Neutrophil (primary cell): ENCODE data around the gene EYS.

Experiments
- H3K27ac ChIP-seq: fragments of 200-600 bp; sonication (generic); 2 replicates; pipeline ENCODE4 v1.5.1; 2016; ENCODE audit warnings: mild to moderate bottlenecking, moderate library complexity
- H3K27me3 ChIP-seq: fragments of 200-600 bp; sonication (generic); 2 replicates; pipeline ENCODE4 v1.6.0; 2016; ENCODE audit warnings: mild to moderate bottlenecking
- H3K36me3 ChIP-seq: fragments of 200-600 bp; sonication (generic); 2 replicates; pipeline ENCODE4 v1.5.1; 2017
- H3K4me1 ChIP-seq, 2 experiments: fragments of 200-600 bp in 1 of 2; sonication (generic) in 1 of 2; 1 replicate in 1 of 2; 2 replicates in 1 of 2; pipeline versions ENCODE4 v1.5.1 to v1.6.1; 2013 to 2016; ENCODE audit warnings: low read depth in 1 of 2, low read length in 1 of 2, mild to moderate bottlenecking in 1 of 2, moderate library complexity in 1 of 2; ENCODE audit not compliant: control insufficient read depth in 1 of 2, insufficient read depth in 1 of 2
- H3K4me3 ChIP-seq, 2 experiments: fragments of 200-600 bp in 1 of 2; sonication (generic) in 1 of 2; 1 replicate in 1 of 2; 2 replicates in 1 of 2; pipeline ENCODE4 v1.5.1; 2013 to 2016; ENCODE audit warnings: low read depth in 1 of 2, low read length in 1 of 2, mild to moderate bottlenecking in 1 of 2, moderate library complexity in 1 of 2
- H3K9me3 ChIP-seq: fragments of 200-600 bp; sonication (generic); 2 replicates; pipeline ENCODE4 v1.5.1; 2016
- TF ChIP-seq, protein P1 (sequence below): fragments of 200-600 bp; sonication (generic); IDR thresholded peaks from 2 replicates; pipeline ENCODE4 v1.5.1; 2016; ENCODE audit warnings: antibody characterized with exemption

The EYS gene

GRCh38 chr6:63881791-63882190, 1825.2 kb downstream of the EYS start:
- no peaks in the 10 kb centered on the region for H3K27me3 ChIP-seq
- no peaks in the 10 kb centered on the region for H3K36me3 ChIP-seq
- no peak overlapping the region for H3K4me3 ChIP-seq
- H3K27ac ChIP-seq, result no peak overlapping the region
- TF ChIP-seq, protein P1, sequence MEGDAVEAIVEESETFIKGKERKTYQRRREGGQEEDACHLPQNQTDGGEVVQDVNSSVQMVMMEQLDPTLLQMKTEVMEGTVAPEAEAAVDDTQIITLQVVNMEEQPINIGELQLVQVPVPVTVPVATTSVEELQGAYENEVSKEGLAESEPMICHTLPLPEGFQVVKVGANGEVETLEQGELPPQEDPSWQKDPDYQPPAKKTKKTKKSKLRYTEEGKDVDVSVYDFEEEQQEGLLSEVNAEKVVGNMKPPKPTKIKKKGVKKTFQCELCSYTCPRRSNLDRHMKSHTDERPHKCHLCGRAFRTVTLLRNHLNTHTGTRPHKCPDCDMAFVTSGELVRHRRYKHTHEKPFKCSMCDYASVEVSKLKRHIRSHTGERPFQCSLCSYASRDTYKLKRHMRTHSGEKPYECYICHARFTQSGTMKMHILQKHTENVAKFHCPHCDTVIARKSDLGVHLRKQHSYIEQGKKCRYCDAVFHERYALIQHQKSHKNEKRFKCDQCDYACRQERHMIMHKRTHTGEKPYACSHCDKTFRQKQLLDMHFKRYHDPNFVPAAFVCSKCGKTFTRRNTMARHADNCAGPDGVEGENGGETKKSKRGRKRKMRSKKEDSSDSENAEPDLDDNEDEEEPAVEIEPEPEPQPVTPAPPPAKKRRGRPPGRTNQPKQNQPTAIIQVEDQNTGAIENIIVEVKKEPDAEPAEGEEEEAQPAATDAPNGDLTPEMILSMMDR, result no peak
- no peaks in the 10 kb centered on the region for H3K4me1 ChIP-seq
- no peaks in the 10 kb centered on the region for H3K9me3 ChIP-seq

GRCh38 chr6:63872233-63872632, 1834.8 kb downstream of the EYS start:
- no peak overlapping the region for H3K27ac ChIP-seq
- no peaks in the 10 kb centered on the region for H3K36me3 ChIP-seq
- TF ChIP-seq, protein P1, result no peak
- no peak overlapping the region for H3K4me3 ChIP-seq
- no peaks in the 10 kb centered on the region for H3K4me1 ChIP-seq
- H3K27me3 ChIP-seq, result no peaks in the 10 kb centered on the region
- H3K9me3 ChIP-seq, result no peaks in the 10 kb centered on the region

- Histone ChIP-seq H3K4me3 (no peak overlapping the region), H3K27ac (no peak overlapping the region), H3K36me3 (no peaks in the 10 kb centered on the region), H3K9me3 (no peaks in the 10 kb centered on the region), H3K27me3 (no peaks in the 10 kb centered on the region), H3K4me1 (no peaks in the 10 kb centered on the region)
- TF ChIP-seq, protein P1, result no peak
Observed at GRCh38 chr6:63868351-63868750, 1838.7 kb downstream of the EYS start.

- H3K27me3 ChIP-seq, result no peaks in the 10 kb centered on the region
- H3K4me1 ChIP-seq, result peaks cover under 1 to 3% of the 10 kb centered on the region in 2 experiments
- TF ChIP-seq, protein P1, result no peak
- no peaks in the 10 kb centered on the region for H3K9me3 ChIP-seq
- H3K36me3 ChIP-seq, result no peaks in the 10 kb centered on the region
- no peak overlapping the region for H3K4me3 ChIP-seq
- no peak overlapping the region for H3K27ac ChIP-seq
Observed at GRCh38 chr6:63864671-63865318, 1842.2 kb downstream of the EYS start.

GRCh38 chr6:63864061-63864460, 1843.0 kb downstream of the EYS start:
- TF ChIP-seq, protein P1, result no peak
- Histone ChIP-seq H3K27me3 (no peaks in the 10 kb centered on the region), H3K4me3 (no peak overlapping the region), H3K9me3 (no peaks in the 10 kb centered on the region), H3K4me1 (peaks cover 8 to 9% of the 10 kb centered on the region in 2 experiments), H3K27ac (no peak overlapping the region), H3K36me3 (no peaks in the 10 kb centered on the region)
